Panc1 (cell line): ENCODE results near the gene LHFPL2. TPM values are rescaled to one million over a fixed set of nuclear protein-coding genes. Genes with fewer than 3 reads are reported as not detected.

Experiments used
- ATAC-seq: fragments of 200-7000 bp; cut with Tn5 transposase; 2 replicates; pipeline ENCODE4 v1.9.1; 2020; ENCODE audit warnings: mild to moderate bottlenecking, moderate library complexity
- BruUV-seq: library from RNA; stranded (reverse); fragments of 400-500 nt; replicated peaks from 2 replicates; lab custom pipeline; 2021; lab: Mats Ljungman, UMichigan
- CTCF ChIA-PET: fragments of 300-600 bp; sonication (Branson Sonifier 250); formaldehyde crosslinking; loops from one replicate; lab custom pipeline; 2022; ENCODE audit warnings: antibody characterized with exemption; lab: Charles Lee
- POLR2A ChIA-PET: fragments of 300-600 bp; sonication (Branson Sonifier 250); formaldehyde crosslinking; loops from one replicate; lab custom pipeline; 2022; ENCODE audit warnings: antibody characterized with exemption; lab: Charles Lee
- DNase-seq: peaks from one replicate; pipeline ENCODE4 v3.0.0-alpha.2; 2010; ENCODE audit warnings: low read depth, low spot score
- H3K27ac ChIP-seq: 2 replicates; pipeline ENCODE4 v1.5.1; 2011; ENCODE audit warnings: mild to moderate bottlenecking, low read length, inconsistent platforms
- H3K27me3 ChIP-seq: fragments of 200-500 bp; sonication (Bioruptor generic); 2 replicates; pipeline ENCODE4 v1.6.0; 2014; ENCODE audit warnings: low read length, inconsistent platforms; ENCODE audit not compliant: control insufficient read depth, insufficient read depth
- H3K36me3 ChIP-seq: fragments of 200-500 bp; sonication (Bioruptor generic); 2 replicates; pipeline ENCODE4 v1.5.1; 2014; ENCODE audit warnings: inconsistent platforms, mild to moderate bottlenecking, low read length, moderate library complexity; ENCODE audit not compliant: control insufficient read depth, insufficient read depth
- H3K4me1 ChIP-seq: 2 replicates; pipeline ENCODE4 v1.5.1; 2011; ENCODE audit warnings: inconsistent platforms, mild to moderate bottlenecking, low read length, moderate library complexity; ENCODE audit not compliant: control insufficient read depth, insufficient read depth
- H3K4me3 ChIP-seq, 2 experiments: 2 replicates each; pipeline ENCODE4 v1.5.1; 2011 to 2012; ENCODE audit warnings: low read depth in 2 of 2, low read length in 2 of 2, mild to moderate bottlenecking in 2 of 2, inconsistent platforms in 1 of 2, moderate library complexity in 1 of 2
- H3K9me3 ChIP-seq: fragments of 200-500 bp; sonication (Bioruptor generic); 2 replicates; pipeline ENCODE4 v1.5.1; 2014; ENCODE audit warnings: low read depth, mild to moderate bottlenecking, inconsistent platforms, low read length, moderate library complexity; ENCODE audit not compliant: control insufficient read depth, insufficient read depth
- CTCF ChIP-seq: fragments of 450-650 bp; IDR thresholded peaks from 2 replicates; pipeline ENCODE4 v1.5.1; 2017; ENCODE audit warnings: mild to moderate bottlenecking
- POLR2AphosphoS5 ChIP-seq: IDR thresholded peaks from 2 replicates; pipeline ENCODE4 v1.6.1; 2012; ENCODE audit warnings: mild to moderate bottlenecking, low read depth, low read length, moderate library complexity
- SIN3A ChIP-seq: IDR thresholded peaks from 2 replicates; pipeline ENCODE4 v1.6.1; 2012; ENCODE audit warnings: low read depth, mild to moderate bottlenecking, low read length, moderate library complexity, borderline replicate concordance; ENCODE audit not compliant: insufficient read depth
- TCF7L2 ChIP-seq: IDR thresholded peaks from 2 replicates; pipeline ENCODE4 v1.6.1; 2011; ENCODE audit warnings: mild to moderate bottlenecking, low read depth, low read length, inconsistent platforms
- in situ Hi-C: cut with HindIII; loops from 2 replicates; pipeline ENCODE4 v1.10.0; 2016; ENCODE audit warnings: low sequenced_read_pairs, low pct_unique_long_range_greater_than_20kb
- intact Hi-C: fragments of 100-400 bp; cut with micrococcal nuclease; formaldehyde crosslinking; loops from one replicate; pipeline ENCODE4 v1.10.0; 2022; ENCODE audit not compliant: unreplicated experiment
- total RNA-seq: library from RNA; stranded (reverse); gene quantifications from one replicate; pipeline ENCODE4 v1.2.1, GENCODE V29; 2021; ENCODE audit not compliant: unreplicated experiment
- TF ChIP-seq, protein P1 (sequence below), 2 experiments: IDR thresholded peaks; 2 replicates each; pipeline ENCODE4 v1.6.1; 2011 to 2012; ENCODE audit warnings: low read depth in 2 of 2, control low read depth in 1 of 2, low read length in 1 of 2, mild to moderate bottlenecking in 1 of 2, moderate library complexity in 1 of 2; ENCODE audit not compliant: insufficient read depth in 1 of 2

Gene LHFPL2
- total RNA-seq, 1 experiment from 2014 or later = 25.8 TPM

GRCh38 chr5:78547731-78548615 is 100.6 kb downstream of the LHFPL2 start:
- POLR2A ChIA-PET = no interaction called here
- Histone ChIP-seq H3K9me3 (no peaks in the 10 kb centered on the region), H3K4me1 (no peaks in the 10 kb centered on the region), H3K4me3 (no peak overlapping the region), H3K27ac (no peak overlapping the region), H3K27me3 (no peaks in the 10 kb centered on the region), H3K36me3 (no peaks in the 10 kb centered on the region)
- intact Hi-C loops (no loop called here), in situ Hi-C loops (no loop called here)
- BruUV-seq = no TSS peak
- no peak for TF ChIP-seq POLR2AphosphoS5
- no peak for TF ChIP-seq SIN3A
- TF ChIP-seq, protein P1, sequence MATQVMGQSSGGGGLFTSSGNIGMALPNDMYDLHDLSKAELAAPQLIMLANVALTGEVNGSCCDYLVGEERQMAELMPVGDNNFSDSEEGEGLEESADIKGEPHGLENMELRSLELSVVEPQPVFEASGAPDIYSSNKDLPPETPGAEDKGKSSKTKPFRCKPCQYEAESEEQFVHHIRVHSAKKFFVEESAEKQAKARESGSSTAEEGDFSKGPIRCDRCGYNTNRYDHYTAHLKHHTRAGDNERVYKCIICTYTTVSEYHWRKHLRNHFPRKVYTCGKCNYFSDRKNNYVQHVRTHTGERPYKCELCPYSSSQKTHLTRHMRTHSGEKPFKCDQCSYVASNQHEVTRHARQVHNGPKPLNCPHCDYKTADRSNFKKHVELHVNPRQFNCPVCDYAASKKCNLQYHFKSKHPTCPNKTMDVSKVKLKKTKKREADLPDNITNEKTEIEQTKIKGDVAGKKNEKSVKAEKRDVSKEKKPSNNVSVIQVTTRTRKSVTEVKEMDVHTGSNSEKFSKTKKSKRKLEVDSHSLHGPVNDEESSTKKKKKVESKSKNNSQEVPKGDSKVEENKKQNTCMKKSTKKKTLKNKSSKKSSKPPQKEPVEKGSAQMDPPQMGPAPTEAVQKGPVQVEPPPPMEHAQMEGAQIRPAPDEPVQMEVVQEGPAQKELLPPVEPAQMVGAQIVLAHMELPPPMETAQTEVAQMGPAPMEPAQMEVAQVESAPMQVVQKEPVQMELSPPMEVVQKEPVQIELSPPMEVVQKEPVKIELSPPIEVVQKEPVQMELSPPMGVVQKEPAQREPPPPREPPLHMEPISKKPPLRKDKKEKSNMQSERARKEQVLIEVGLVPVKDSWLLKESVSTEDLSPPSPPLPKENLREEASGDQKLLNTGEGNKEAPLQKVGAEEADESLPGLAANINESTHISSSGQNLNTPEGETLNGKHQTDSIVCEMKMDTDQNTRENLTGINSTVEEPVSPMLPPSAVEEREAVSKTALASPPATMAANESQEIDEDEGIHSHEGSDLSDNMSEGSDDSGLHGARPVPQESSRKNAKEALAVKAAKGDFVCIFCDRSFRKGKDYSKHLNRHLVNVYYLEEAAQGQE (IDR thresholded peaks at IDR 0.05; ENCODE audit: insufficient read depth in 1 of 2, low read depth in 2 of 2, low read length in 1 of 2) = no peak
- TF ChIP-seq TCF7L2 = no peak
- no peak for TF ChIP-seq CTCF
- CTCF ChIA-PET = no interaction called here
- no peak; the same call in 1 of the 2 replicates for ATAC-seq
- DNase-seq = no peak

- ChIA-PET POLR2A (no interaction called here), CTCF (no interaction called here)
- no peak overlapping the region for H3K27ac ChIP-seq
- H3K4me3 ChIP-seq = no peak overlapping the region
- H3K4me1 ChIP-seq = no peaks in the 10 kb centered on the region
- no peaks in the 10 kb centered on the region for H3K27me3 ChIP-seq
- TF ChIP-seq CTCF (no peak), SIN3A (no peak), POLR2AphosphoS5 (no peak), TCF7L2 (no peak)
- TF ChIP-seq, protein P1 (IDR thresholded peaks at IDR 0.05; ENCODE audit: insufficient read depth in 1 of 2, low read depth in 2 of 2, low read length in 1 of 2) = no peak
- ATAC-seq (no peak), DNase-seq (no peak)
- no peaks in the 10 kb centered on the region for H3K9me3 ChIP-seq
- in situ Hi-C loops = no loop called here
- intact Hi-C loops = no loop called here
- H3K36me3 ChIP-seq = no peaks in the 10 kb centered on the region
- no TSS peak for BruUV-seq
These were observed 101.4 kb downstream of the LHFPL2 start for GRCh38 chr5:78547183-78547582.
